Measurements from ENCODE around the gene EIF3L.

The EIF3L gene

DNA sequence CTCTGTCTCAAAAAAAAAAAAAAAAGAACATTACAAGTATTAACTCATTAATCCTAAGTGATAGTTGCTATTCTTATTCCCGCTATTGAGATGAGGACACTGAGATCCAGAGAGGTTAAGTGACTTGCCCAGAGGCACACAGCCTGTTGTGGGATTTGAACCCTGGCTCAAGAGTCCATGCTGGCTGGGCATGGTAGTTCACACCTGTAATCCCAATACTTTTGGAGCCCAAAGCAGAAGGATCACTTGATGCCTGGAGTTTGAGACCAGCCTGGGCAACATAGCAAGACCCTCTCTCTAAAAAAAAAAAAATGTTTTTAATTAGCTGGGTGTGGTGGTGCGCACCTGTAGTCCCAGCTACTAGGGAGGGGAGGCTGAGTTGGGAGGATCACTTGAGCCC, 37.4 kb upstream of the EIF3L start:
- no peaks in the 10 kb centered on the region for H3K27me3 ChIP-seq (ENCODE audit: insufficient read depth, poor library complexity, severe bottlenecking)
- no peak overlapping the region for H3K27ac ChIP-seq (replicated peaks)
- no peak overlapping the region for H3K4me3 ChIP-seq (replicated peaks; ENCODE audit: insufficient read depth, low read length)
- TF ChIP-seq POLR2AphosphoS5 (IDR thresholded peaks at IDR 0.05; ENCODE audit: low read depth) (no peak), SPI1 (IDR thresholded peaks at IDR 0.05; ENCODE audit: borderline replicate concordance, low read depth) (no peak), GABPA (IDR thresholded peaks at IDR 0.05; ENCODE audit: low read depth) (no peak)
- TF ChIP-seq, protein P1, sequence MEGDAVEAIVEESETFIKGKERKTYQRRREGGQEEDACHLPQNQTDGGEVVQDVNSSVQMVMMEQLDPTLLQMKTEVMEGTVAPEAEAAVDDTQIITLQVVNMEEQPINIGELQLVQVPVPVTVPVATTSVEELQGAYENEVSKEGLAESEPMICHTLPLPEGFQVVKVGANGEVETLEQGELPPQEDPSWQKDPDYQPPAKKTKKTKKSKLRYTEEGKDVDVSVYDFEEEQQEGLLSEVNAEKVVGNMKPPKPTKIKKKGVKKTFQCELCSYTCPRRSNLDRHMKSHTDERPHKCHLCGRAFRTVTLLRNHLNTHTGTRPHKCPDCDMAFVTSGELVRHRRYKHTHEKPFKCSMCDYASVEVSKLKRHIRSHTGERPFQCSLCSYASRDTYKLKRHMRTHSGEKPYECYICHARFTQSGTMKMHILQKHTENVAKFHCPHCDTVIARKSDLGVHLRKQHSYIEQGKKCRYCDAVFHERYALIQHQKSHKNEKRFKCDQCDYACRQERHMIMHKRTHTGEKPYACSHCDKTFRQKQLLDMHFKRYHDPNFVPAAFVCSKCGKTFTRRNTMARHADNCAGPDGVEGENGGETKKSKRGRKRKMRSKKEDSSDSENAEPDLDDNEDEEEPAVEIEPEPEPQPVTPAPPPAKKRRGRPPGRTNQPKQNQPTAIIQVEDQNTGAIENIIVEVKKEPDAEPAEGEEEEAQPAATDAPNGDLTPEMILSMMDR (IDR thresholded peaks at IDR 0.05; ENCODE audit: insufficient read depth, low read length) = no peak
- TF ChIP-seq, protein P2, sequence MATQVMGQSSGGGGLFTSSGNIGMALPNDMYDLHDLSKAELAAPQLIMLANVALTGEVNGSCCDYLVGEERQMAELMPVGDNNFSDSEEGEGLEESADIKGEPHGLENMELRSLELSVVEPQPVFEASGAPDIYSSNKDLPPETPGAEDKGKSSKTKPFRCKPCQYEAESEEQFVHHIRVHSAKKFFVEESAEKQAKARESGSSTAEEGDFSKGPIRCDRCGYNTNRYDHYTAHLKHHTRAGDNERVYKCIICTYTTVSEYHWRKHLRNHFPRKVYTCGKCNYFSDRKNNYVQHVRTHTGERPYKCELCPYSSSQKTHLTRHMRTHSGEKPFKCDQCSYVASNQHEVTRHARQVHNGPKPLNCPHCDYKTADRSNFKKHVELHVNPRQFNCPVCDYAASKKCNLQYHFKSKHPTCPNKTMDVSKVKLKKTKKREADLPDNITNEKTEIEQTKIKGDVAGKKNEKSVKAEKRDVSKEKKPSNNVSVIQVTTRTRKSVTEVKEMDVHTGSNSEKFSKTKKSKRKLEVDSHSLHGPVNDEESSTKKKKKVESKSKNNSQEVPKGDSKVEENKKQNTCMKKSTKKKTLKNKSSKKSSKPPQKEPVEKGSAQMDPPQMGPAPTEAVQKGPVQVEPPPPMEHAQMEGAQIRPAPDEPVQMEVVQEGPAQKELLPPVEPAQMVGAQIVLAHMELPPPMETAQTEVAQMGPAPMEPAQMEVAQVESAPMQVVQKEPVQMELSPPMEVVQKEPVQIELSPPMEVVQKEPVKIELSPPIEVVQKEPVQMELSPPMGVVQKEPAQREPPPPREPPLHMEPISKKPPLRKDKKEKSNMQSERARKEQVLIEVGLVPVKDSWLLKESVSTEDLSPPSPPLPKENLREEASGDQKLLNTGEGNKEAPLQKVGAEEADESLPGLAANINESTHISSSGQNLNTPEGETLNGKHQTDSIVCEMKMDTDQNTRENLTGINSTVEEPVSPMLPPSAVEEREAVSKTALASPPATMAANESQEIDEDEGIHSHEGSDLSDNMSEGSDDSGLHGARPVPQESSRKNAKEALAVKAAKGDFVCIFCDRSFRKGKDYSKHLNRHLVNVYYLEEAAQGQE (IDR thresholded peaks at IDR 0.05; ENCODE audit: insufficient replicate concordance, low read depth) = no peak
- no peak for DNase-seq (ENCODE audit: low read depth in 1 of 2, low spot score in 1 of 2)

DNA sequence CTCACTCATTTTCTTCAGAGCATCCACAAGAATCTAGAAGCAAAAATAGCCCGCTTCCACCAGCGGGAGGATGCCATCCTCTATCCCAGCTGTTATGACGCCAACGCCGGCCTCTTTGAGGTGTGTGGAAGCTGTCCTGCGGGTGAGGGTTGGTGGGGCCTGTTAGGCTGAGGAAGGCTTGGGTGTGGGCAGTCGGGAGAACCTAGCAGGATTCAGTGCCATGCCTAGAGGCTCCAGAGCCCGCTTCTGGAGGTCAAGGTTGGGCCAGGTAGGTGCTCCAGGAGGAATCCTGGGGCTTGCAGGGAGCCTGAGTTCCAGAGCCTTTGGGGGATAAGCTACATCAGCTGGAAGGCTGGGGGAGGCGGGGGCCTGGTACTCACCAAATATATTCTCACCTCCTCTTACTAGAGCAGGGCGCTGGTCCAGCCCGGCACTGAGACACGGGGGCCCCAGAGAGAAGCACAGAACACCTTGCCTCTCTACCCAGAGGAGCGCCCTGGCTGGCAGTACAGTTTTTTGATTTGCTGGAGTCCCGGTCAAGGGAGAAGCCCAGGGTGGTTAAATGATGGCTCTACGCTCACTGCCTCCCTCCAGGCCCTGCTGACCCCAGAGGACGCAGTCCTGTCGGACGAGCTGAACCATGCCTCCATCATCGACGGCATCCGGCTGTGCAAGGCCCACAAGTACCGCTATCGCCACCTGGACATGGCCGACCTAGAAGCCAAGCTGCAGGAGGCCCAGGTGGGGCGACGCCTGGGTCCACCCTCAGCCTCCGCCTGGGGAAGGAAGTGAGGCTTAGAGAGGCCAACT, 36.1 kb upstream of the EIF3L start:
- TF ChIP-seq, protein P1 (IDR thresholded peaks at IDR 0.05; ENCODE audit: insufficient read depth, low read length) = no peak
- Histone ChIP-seq H3K27ac (replicated peaks) (no peak overlapping the region), H3K27me3 (ENCODE audit: insufficient read depth, poor library complexity, severe bottlenecking) (no peaks in the 10 kb centered on the region), H3K4me3 (replicated peaks; ENCODE audit: insufficient read depth, low read length) (no peak overlapping the region)
- DNase-seq (ENCODE audit: low read depth in 1 of 2, low spot score in 1 of 2) = no peak

DNA sequence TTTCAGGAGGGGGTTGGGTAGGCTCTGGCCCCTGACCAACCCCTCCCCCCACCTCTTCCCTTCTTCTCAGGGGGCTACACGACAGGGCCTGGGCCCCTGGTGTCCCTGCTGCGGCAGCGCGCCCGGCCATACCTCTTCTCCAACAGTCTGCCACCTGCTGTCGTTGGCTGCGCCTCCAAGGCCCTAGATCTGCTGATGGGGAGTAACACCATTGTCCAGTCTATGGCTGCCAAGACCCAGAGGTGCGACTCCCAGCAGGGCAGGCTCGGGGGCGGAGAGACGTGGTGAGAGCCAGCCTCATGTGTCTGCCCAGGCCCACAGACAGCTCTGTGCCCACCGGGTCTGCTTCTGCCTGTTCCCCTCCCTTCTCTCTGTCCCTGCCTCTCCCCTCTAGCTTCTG, 33.6 kb upstream of the EIF3L start:
- Histone ChIP-seq H3K27me3 (ENCODE audit: insufficient read depth, poor library complexity, severe bottlenecking) (peaks cover 2% of the 10 kb centered on the region), H3K27ac (replicated peaks) (no peak overlapping the region), H3K4me3 (replicated peaks; ENCODE audit: insufficient read depth, low read length) (no peak overlapping the region)
- TF ChIP-seq, protein P2 (IDR thresholded peaks at IDR 0.05; ENCODE audit: insufficient replicate concordance, low read depth) = no peak
- TF ChIP-seq GABPA (IDR thresholded peaks at IDR 0.05; ENCODE audit: low read depth) (no peak), SPI1 (IDR thresholded peaks at IDR 0.05; ENCODE audit: borderline replicate concordance, low read depth) (no peak)
- TF ChIP-seq, protein P1 (IDR thresholded peaks at IDR 0.05; ENCODE audit: insufficient read depth, low read length) = no peak
- DNase-seq (ENCODE audit: low read depth in 1 of 2, low spot score in 1 of 2) = no peak
